Naive thymus-derived CD4-positive, alpha-beta T cell (primary cell): ENCODE measurements around the gene TBXAS1. TPM values are rescaled to one million over a fixed set of nuclear protein-coding genes. Genes with fewer than 3 reads are reported as not detected.

Source experiments
- ATAC-seq: fragments of 150-1000 bp; cut with Tn5 transposase; 2 replicates; pipeline ENCODE4 v1.10.0; 2021; ENCODE audit warnings: mild to moderate bottlenecking, moderate library complexity
- CTCF ChIA-PET: fragments of 350-600 bp; sonication (Branson Sonifier 250); formaldehyde crosslinking; loops from one replicate; lab custom pipeline; 2021; ENCODE audit warnings: antibody characterized with exemption; lab: Charles Lee
- POLR2A ChIA-PET: fragments of 350-600 bp; sonication (Branson Sonifier 250); formaldehyde crosslinking; loops from one replicate; lab custom pipeline; 2021; ENCODE audit warnings: antibody characterized with exemption, inconsistent platforms; lab: Charles Lee
- DNase-seq, 9 donors: peaks; one replicate each; pipeline versions ENCODE4 v3.0.0 to v3.0.0-alpha.2; 2020 to 2022; ENCODE audit warnings: mixed read lengths in 1 of 9
- H3K27ac ChIP-seq: one replicate; pipeline ENCODE4 v1.7.0; 2013; ENCODE audit warnings: mild to moderate bottlenecking, low read depth, low read length, moderate library complexity
- H3K27me3 ChIP-seq, 2 donors: one replicate each; pipeline ENCODE4 v1.7.0; 2013; ENCODE audit warnings: low read length in 2 of 2, mild to moderate bottlenecking in 2 of 2, moderate library complexity in 2 of 2; ENCODE audit not compliant: control insufficient read depth in 2 of 2, insufficient read depth in 2 of 2
- H3K36me3 ChIP-seq, 3 experiments: 1 replicate in 2 of 3; 2 replicates in 1 of 3; pipeline ENCODE4 v1.7.0; 2013; ENCODE audit warnings: low read length in 3 of 3, mild to moderate bottlenecking in 3 of 3, moderate library complexity in 1 of 3; ENCODE audit not compliant: insufficient read depth in 3 of 3, control insufficient read depth in 2 of 3
- H3K4me1 ChIP-seq, 2 donors: one replicate each; pipeline ENCODE4 v1.7.0; 2013; ENCODE audit warnings: low read length in 2 of 2, mild to moderate bottlenecking in 2 of 2, moderate library complexity in 1 of 2; ENCODE audit not compliant: control insufficient read depth in 2 of 2, insufficient read depth in 2 of 2
- H3K4me3 ChIP-seq: 2 replicates; pipeline ENCODE4 v1.7.0; 2013; ENCODE audit warnings: mild to moderate bottlenecking, low read length
- H3K9me3 ChIP-seq, 3 experiments: 1 replicate in 2 of 3; 2 replicates in 1 of 3; pipeline ENCODE4 v1.7.0; 2013; ENCODE audit warnings: low read length in 3 of 3; ENCODE audit not compliant: control insufficient read depth in 2 of 3
- H3K27ac Mint-ChIP-seq, 9 donors: one replicate each; pipeline ENCODE4 v1.8.0; 2020 to 2022; ENCODE audit warnings: mixed read lengths in 9 of 9, mild to moderate bottlenecking in 8 of 9, moderate library complexity in 5 of 9, inconsistent platforms in 2 of 9
- H3K27me3 Mint-ChIP-seq, 5 donors: one replicate each; pipeline ENCODE4 v1.8.0; 2021 to 2022; ENCODE audit warnings: mixed read lengths in 5 of 5, mild to moderate bottlenecking in 1 of 5
- H3K36me3 Mint-ChIP-seq, 5 donors: one replicate each; pipeline ENCODE4 v1.8.0; 2020 to 2022; ENCODE audit warnings: mixed read lengths in 5 of 5, mild to moderate bottlenecking in 3 of 5, inconsistent platforms in 1 of 5
- H3K4me1 Mint-ChIP-seq, 7 donors: one replicate each; pipeline ENCODE4 v1.8.0; 2020 to 2022; ENCODE audit warnings: mixed read lengths in 7 of 7, mild to moderate bottlenecking in 3 of 7, inconsistent platforms in 1 of 7
- H3K4me3 Mint-ChIP-seq, 10 donors: one replicate each; pipeline ENCODE4 v1.8.0; 2020 to 2022; ENCODE audit warnings: mild to moderate bottlenecking in 10 of 10, mixed read lengths in 10 of 10, moderate library complexity in 6 of 10, inconsistent platforms in 2 of 10
- H3K9me3 Mint-ChIP-seq, 11 donors: one replicate each; pipeline ENCODE4 v1.8.0; 2020 to 2022; ENCODE audit warnings: mixed read lengths in 11 of 11, mild to moderate bottlenecking in 4 of 11, inconsistent platforms in 1 of 11, moderate library complexity in 1 of 11
- intact Hi-C, 2 donors: fragments of 100-400 bp; cut with micrococcal nuclease; formaldehyde crosslinking; loops; one replicate each; pipeline ENCODE4 v1.15.1; 2023
- polyA plus RNA-seq, 2 donors: library from polyadenylated mRNA; unstranded; fragments of 300-500 nt; fragmentation: Illumina TruSeq; gene quantifications; one replicate each; pipeline ENCODE4 v1.2.3, GENCODE V29; 2021
- total RNA-seq, 6 experiments: library from RNA in 5 of 6; stranded (reverse) in 5 of 6; gene quantifications; 1 replicate in 5 of 6; 2 replicates in 1 of 6; pipeline ENCODE4 v1.2.3 and lab custom pipeline; 2021 to 2026

TBXAS1 gene
- total and polyA plus RNA-seq, 7 experiments from 2014 or later: 1.9 to 70.9 (median 3.2) TPM

- Mint-ChIP-seq H3K36me3 (peaks cover 0 to 4% (median 0%) of the 10 kb centered on the region in 5 donors), H3K4me3 (no peak overlapping the region), H3K4me1 (peaks cover 0 to 20% (median 0%) of the 10 kb centered on the region in 7 donors), H3K27me3 (peaks cover 0 to 12% (median 0%) of the 10 kb centered on the region in 5 donors), H3K9me3 (no peaks in the 10 kb centered on the region), H3K27ac (peak overlapping the region in 1 of 9 donors; percentile 5)
- no peaks in the 10 kb centered on the region for H3K27me3 ChIP-seq
- ChIA-PET CTCF (no interaction called here), POLR2A (no interaction called here)
- no peak overlapping the region for H3K27ac ChIP-seq
- intact Hi-C loops: no loop called here
- no peaks in the 10 kb centered on the region for H3K9me3 ChIP-seq
- no peak overlapping the region for H3K4me3 ChIP-seq
- H3K4me1 ChIP-seq: no peaks in the 10 kb centered on the region
- DNase-seq: no peak
- H3K36me3 ChIP-seq: no peaks in the 10 kb centered on the region
- peak; percentile 63 for ATAC-seq
Observed at GRCh38 chr7:139937715-139938114, 108.7 kb downstream of the TBXAS1 start.

- Mint-ChIP-seq H3K27ac (no peak overlapping the region), H3K4me3 (no peak overlapping the region), H3K36me3 (peaks cover 0 to 13% (median 8%) of the 10 kb centered on the region in 5 donors), H3K9me3 (peaks cover 3 to 11% (median 8%) of the 10 kb centered on the region in 11 donors), H3K4me1 (peaks cover 0 to 20% (median 0%) of the 10 kb centered on the region in 7 donors), H3K27me3 (peaks cover 0 to 27% (median 0%) of the 10 kb centered on the region in 5 donors)
- CTCF ChIA-PET: interaction anchor here (0.6 kb wide), 1 partner anchor 385 kb away, joined by 3 read pairs; no protein-coding TSS in a partner anchor
- no peak for ATAC-seq
- Histone ChIP-seq H3K9me3 (peaks cover 0 to 6% (median 0%) of the 10 kb centered on the region in 3 experiments), H3K27ac (no peak overlapping the region), H3K27me3 (no peaks in the 10 kb centered on the region), H3K4me3 (no peak overlapping the region), H3K4me1 (no peaks in the 10 kb centered on the region), H3K36me3 (no peaks in the 10 kb centered on the region)
- intact Hi-C loops: no loop called here
- DNase-seq: no peak
- POLR2A ChIA-PET: no interaction called here
Observed at GRCh38 chr7:139940866-139941265, 111.8 kb downstream of the TBXAS1 start.

- Histone ChIP-seq H3K4me3 (no peak overlapping the region), H3K27me3 (no peaks in the 10 kb centered on the region), H3K27ac (no peak overlapping the region), H3K4me1 (no peaks in the 10 kb centered on the region), H3K9me3 (peaks cover 0 to 10% (median 0%) of the 10 kb centered on the region in 3 experiments), H3K36me3 (no peaks in the 10 kb centered on the region)
- Mint-ChIP-seq H3K27ac (no peak overlapping the region), H3K36me3 (peaks cover 0 to 14% (median 10%) of the 10 kb centered on the region in 5 donors), H3K4me1 (peaks cover 0 to 20% (median 0%) of the 10 kb centered on the region in 7 donors), H3K9me3 (peaks cover 3 to 15% (median 12%) of the 10 kb centered on the region in 11 donors), H3K4me3 (no peak overlapping the region), H3K27me3 (peaks cover 0 to 27% (median 0%) of the 10 kb centered on the region in 5 donors)
- DNase-seq: no peak
- intact Hi-C loops: no loop called here
- ChIA-PET CTCF (no interaction called here), POLR2A (no interaction called here)
- no peak for ATAC-seq
Observed at GRCh38 chr7:139941421-139941820, 112.4 kb downstream of the TBXAS1 start.

- peaks cover 0 to 29% (median 0%) of the 10 kb centered on the region in 5 donors for H3K27me3 Mint-ChIP-seq
- CTCF ChIA-PET: no interaction called here
Observed at GRCh38 chr7:139941866-139942265, 112.8 kb downstream of the TBXAS1 start.

GRCh38 chr7:139942636-139943035, 113.6 kb downstream of the TBXAS1 start:
- peaks cover 7 to 23% (median 16%) of the 10 kb centered on the region in 11 donors for H3K9me3 Mint-ChIP-seq
- POLR2A ChIA-PET: no interaction called here
- DNase-seq (no peak), ATAC-seq (no peak)
- H3K4me3 Mint-ChIP-seq: no peak overlapping the region
- peaks cover 0 to 17% (median 14%) of the 10 kb centered on the region in 5 donors for H3K36me3 Mint-ChIP-seq
- CTCF ChIA-PET: no interaction called here
- Histone ChIP-seq H3K4me1 (no peaks in the 10 kb centered on the region), H3K36me3 (no peaks in the 10 kb centered on the region), H3K4me3 (no peak overlapping the region), H3K27me3 (no peaks in the 10 kb centered on the region), H3K27ac (no peak overlapping the region), H3K9me3 (peaks cover 0 to 10% (median 0%) of the 10 kb centered on the region in 3 experiments)
- peaks cover 0 to 20% (median 0%) of the 10 kb centered on the region in 7 donors for H3K4me1 Mint-ChIP-seq
- intact Hi-C loops: no loop called here
- no peak overlapping the region for H3K27ac Mint-ChIP-seq
- H3K27me3 Mint-ChIP-seq: peaks cover 0 to 29% (median 0%) of the 10 kb centered on the region in 5 donors

More at GRCh38 chr7:139941866-139942265, 112.8 kb downstream of the TBXAS1 start:
- Histone ChIP-seq H3K27ac (no peak overlapping the region), H3K27me3 (no peaks in the 10 kb centered on the region), H3K4me3 (no peak overlapping the region), H3K4me1 (no peaks in the 10 kb centered on the region), H3K36me3 (no peaks in the 10 kb centered on the region), H3K9me3 (peaks cover 0 to 10% (median 0%) of the 10 kb centered on the region in 3 experiments)
- H3K36me3 Mint-ChIP-seq: peaks cover 0 to 17% (median 13%) of the 10 kb centered on the region in 5 donors
- no peak overlapping the region for H3K27ac Mint-ChIP-seq
- no peak for DNase-seq
- peaks cover 0 to 20% (median 0%) of the 10 kb centered on the region in 7 donors for H3K4me1 Mint-ChIP-seq
- intact Hi-C loops: no loop called here
- POLR2A ChIA-PET: no interaction called here
- no peak overlapping the region for H3K4me3 Mint-ChIP-seq
- no peak for ATAC-seq
- peaks cover 6 to 19% (median 16%) of the 10 kb centered on the region in 11 donors for H3K9me3 Mint-ChIP-seq

- Histone ChIP-seq H3K27ac (no peak overlapping the region), H3K27me3 (no peaks in the 10 kb centered on the region), H3K4me1 (no peaks in the 10 kb centered on the region), H3K36me3 (no peaks in the 10 kb centered on the region), H3K4me3 (no peak overlapping the region), H3K9me3 (peaks cover 0 to 10% (median 0%) of the 10 kb centered on the region in 3 experiments)
- no peak overlapping the region for H3K4me3 Mint-ChIP-seq
- H3K4me1 Mint-ChIP-seq: peaks cover 0 to 20% (median 0%) of the 10 kb centered on the region in 7 donors
- no peak for ATAC-seq
- peaks cover 0 to 29% (median 0%) of the 10 kb centered on the region in 5 donors for H3K27me3 Mint-ChIP-seq
- CTCF ChIA-PET: no interaction called here
- intact Hi-C loops: no loop called here
- no peak overlapping the region for H3K27ac Mint-ChIP-seq
- POLR2A ChIA-PET: no interaction called here
- peaks cover 7 to 23% (median 16%) of the 10 kb centered on the region in 11 donors for H3K9me3 Mint-ChIP-seq
- DNase-seq: no peak
- H3K36me3 Mint-ChIP-seq: peaks cover 0 to 17% (median 14%) of the 10 kb centered on the region in 5 donors
Observed at GRCh38 chr7:139943401-139943800, 114.3 kb downstream of the TBXAS1 start.

DNA sequence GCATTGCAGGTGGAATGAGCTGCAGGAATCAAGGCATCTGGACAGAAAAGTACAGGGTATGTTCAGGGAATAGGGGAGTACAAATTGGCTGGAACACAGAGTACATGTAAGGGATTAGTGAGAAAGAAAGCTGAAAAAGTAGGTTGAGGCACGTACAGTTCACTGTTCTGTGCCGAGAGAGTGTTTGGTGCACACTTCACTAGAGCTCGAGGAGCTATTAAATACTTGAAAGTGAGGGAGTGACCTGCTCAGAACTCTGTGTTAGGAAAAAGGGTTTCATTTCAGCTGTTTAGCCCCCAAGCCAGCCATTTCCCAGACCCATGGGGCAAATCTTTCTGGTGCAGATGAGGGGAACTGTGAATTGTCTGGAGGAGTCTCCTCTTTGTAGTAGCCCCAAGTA, 115.2 kb downstream of the TBXAS1 start:
- no peak overlapping the region for H3K27ac ChIP-seq
- intact Hi-C loops: no loop called here
- CTCF ChIA-PET: no interaction called here
- H3K9me3 Mint-ChIP-seq: peaks cover 7 to 29% (median 16%) of the 10 kb centered on the region in 11 donors
- no peak overlapping the region for H3K4me3 Mint-ChIP-seq
- H3K4me1 Mint-ChIP-seq: peaks cover 0 to 20% (median 0%) of the 10 kb centered on the region in 7 donors
- peaks cover 0 to 29% (median 0%) of the 10 kb centered on the region in 5 donors for H3K27me3 Mint-ChIP-seq
- ATAC-seq (no peak), DNase-seq (no peak)
- peaks cover 0 to 10% (median 0%) of the 10 kb centered on the region in 3 experiments for H3K9me3 ChIP-seq
- H3K27me3 ChIP-seq: no peaks in the 10 kb centered on the region
- no peaks in the 10 kb centered on the region for H3K36me3 ChIP-seq
- H3K4me3 ChIP-seq: no peak overlapping the region
- no peak overlapping the region for H3K27ac Mint-ChIP-seq
- H3K4me1 ChIP-seq: no peaks in the 10 kb centered on the region
- POLR2A ChIA-PET: no interaction called here
- peaks cover 0 to 18% (median 14%) of the 10 kb centered on the region in 5 donors for H3K36me3 Mint-ChIP-seq
